ENCODE results near the gene DPEP1.
"Not testable (repeated sequence)": the region's sequence is repeated elsewhere in the genome, so short reads cannot be mapped to it uniquely, and the experiment has no call there.

DPEP1 gene

GRCh38 chr16:89658221-89658879 lies 44.9 kb downstream of the DPEP1 start:
- Histone ChIP-seq H4K20me1 (ENCODE audit: control insufficient read depth, insufficient read depth, low read depth, low read length) (peaks cover 7% of the 10 kb centered on the region), H3K27me3 (ENCODE audit: control insufficient read depth, low read length) (no peaks in the 10 kb centered on the region), H3K4me3 (ENCODE audit: low read length) (peak overlapping the region; percentile 84), H3K27ac (ENCODE audit: low read depth, low read length) (peak overlapping the region; percentile 43), H3K9me3 (ENCODE audit: control insufficient read depth, insufficient read depth, low read length) (no peaks in the 10 kb centered on the region), H3K4me2 (ENCODE audit: low read length) (peak overlapping the region; percentile 75), H3K36me3 (ENCODE audit: control insufficient read depth, low read length) (peaks cover 30% of the 10 kb centered on the region), H3K79me2 (ENCODE audit: control insufficient read depth, low read length) (peaks cover 68% of the 10 kb centered on the region), H3K9me2 (replicated peaks; ENCODE audit: control insufficient read depth, low read length) (no peaks in the 10 kb centered on the region), H3F3A (ENCODE audit: control insufficient read depth, insufficient read depth) (no peaks in the 10 kb centered on the region), H3K4me1 (ENCODE audit: control insufficient read depth, low read length) (peaks cover 20% of the 10 kb centered on the region)
- TF ChIP-seq CTCF (IDR thresholded peaks at IDR 0.05; ENCODE audit: low read depth, low read length, poor library complexity, severe bottlenecking) (no peak), EZH2phosphoT487 (IDR thresholded peaks at IDR 0.05; ENCODE audit: borderline replicate concordance, low read length) (no peak)

- H3K9me2 ChIP-seq (replicated peaks; ENCODE audit: control insufficient read depth, low read length) = no peaks in the 10 kb centered on the region
- H3K9me3 ChIP-seq (ENCODE audit: control insufficient read depth, insufficient read depth, low read length) = no peaks in the 10 kb centered on the region
- H3K79me2 ChIP-seq (ENCODE audit: control insufficient read depth, low read length) = peaks cover 54% of the 10 kb centered on the region
- TF ChIP-seq CTCF (IDR thresholded peaks at IDR 0.05; ENCODE audit: low read depth, low read length, poor library complexity, severe bottlenecking) = no peak
- TF ChIP-seq EZH2phosphoT487 (IDR thresholded peaks at IDR 0.05; ENCODE audit: borderline replicate concordance, low read length) = no peak
- no peak overlapping the region for H3K27ac ChIP-seq (ENCODE audit: low read depth, low read length)
- no peak overlapping the region for H3K4me2 ChIP-seq (ENCODE audit: low read length)
- no peak overlapping the region for H3K4me3 ChIP-seq (ENCODE audit: low read length)
- H3K4me1 ChIP-seq (ENCODE audit: control insufficient read depth, low read length) = peaks cover 20% of the 10 kb centered on the region
- H4K20me1 ChIP-seq (ENCODE audit: control insufficient read depth, insufficient read depth, low read depth, low read length) = peaks cover 3% of the 10 kb centered on the region
- H3K36me3 ChIP-seq (ENCODE audit: control insufficient read depth, low read length) = peaks cover 28% of the 10 kb centered on the region
- H3K27me3 ChIP-seq (ENCODE audit: control insufficient read depth, low read length) = no peaks in the 10 kb centered on the region
- no peaks in the 10 kb centered on the region for H3F3A ChIP-seq (ENCODE audit: control insufficient read depth, insufficient read depth)
Observed at GRCh38 chr16:89660146-89660545, 46.7 kb downstream of the DPEP1 start.

GRCh38 chr16:89661215-89661614 lies 47.8 kb downstream of the DPEP1 start:
- Histone ChIP-seq H4K20me1 (ENCODE audit: control insufficient read depth, insufficient read depth, low read depth, low read length) (peaks cover 3% of the 10 kb centered on the region), H3F3A (ENCODE audit: control insufficient read depth, insufficient read depth) (no peaks in the 10 kb centered on the region), H3K9me2 (replicated peaks; ENCODE audit: control insufficient read depth, low read length) (no peaks in the 10 kb centered on the region), H3K27me3 (ENCODE audit: control insufficient read depth, low read length) (no peaks in the 10 kb centered on the region), H3K9me3 (ENCODE audit: control insufficient read depth, insufficient read depth, low read length) (no peaks in the 10 kb centered on the region), H3K4me3 (ENCODE audit: low read length) (no peak overlapping the region), H3K27ac (ENCODE audit: low read depth, low read length) (no peak overlapping the region), H3K36me3 (ENCODE audit: control insufficient read depth, low read length) (peaks cover 28% of the 10 kb centered on the region), H3K4me2 (ENCODE audit: low read length) (no peak overlapping the region), H3K79me2 (ENCODE audit: control insufficient read depth, low read length) (peaks cover 43% of the 10 kb centered on the region), H3K4me1 (ENCODE audit: control insufficient read depth, low read length) (peaks cover 19% of the 10 kb centered on the region)
- TF ChIP-seq EZH2phosphoT487 (IDR thresholded peaks at IDR 0.05; ENCODE audit: borderline replicate concordance, low read length) (no peak), CTCF (IDR thresholded peaks at IDR 0.05; ENCODE audit: low read depth, low read length, poor library complexity, severe bottlenecking) (no peak)

- Histone ChIP-seq H3K36me3 (ENCODE audit: control insufficient read depth, low read length) (peaks cover 28% of the 10 kb centered on the region), H3K79me2 (ENCODE audit: control insufficient read depth, low read length) (peaks cover 16% of the 10 kb centered on the region)
- H3K27me3 ChIP-seq (ENCODE audit: control insufficient read depth, low read length); H3K9me2 ChIP-seq (replicated peaks; ENCODE audit: control insufficient read depth, low read length); H4K20me1 ChIP-seq (ENCODE audit: control insufficient read depth, insufficient read depth, low read depth, low read length); H3K4me2 ChIP-seq (ENCODE audit: low read length); H3K27ac ChIP-seq (ENCODE audit: low read depth, low read length); H3F3A ChIP-seq (ENCODE audit: control insufficient read depth, insufficient read depth); H3K4me3 ChIP-seq (ENCODE audit: low read length); H3K9me3 ChIP-seq (ENCODE audit: control insufficient read depth, insufficient read depth, low read length); H3K4me1 ChIP-seq (ENCODE audit: control insufficient read depth, low read length): not testable (repeated sequence)
Observed at GRCh38 chr16:89664238-89664637, 50.8 kb downstream of the DPEP1 start.

Measured in DOHH2 (cell line).